Gastrocnemius medialis (tissue), 4 donors: ENCODE measurements around the gene DSCAML1. TPM values are rescaled to one million over a fixed set of nuclear protein-coding genes. Genes with fewer than 3 reads are reported as not detected.
"Not testable (repeated sequence)": the region's sequence is repeated elsewhere in the genome, so short reads cannot be mapped to it uniquely, and the experiment has no call there.

Experiments
- ATAC-seq, 2 donors: fragments of 150-250 bp; one replicate each; pipeline ENCODE4 v1.9.1; 2016
- DNase-seq, 2 donors: peaks; one replicate each; pipeline ENCODE4 v3.0.0-alpha.2; 2019
- H3K27ac ChIP-seq, 4 donors: fragments of 200-600 bp; sonication (generic); 1 replicate in 1 of 4; 2 replicates in 3 of 4; pipeline ENCODE4 v1.5.1; 2016 to 2018; ENCODE audit warnings: mild to moderate bottlenecking in 2 of 4, moderate library complexity in 1 of 4
- H3K27me3 ChIP-seq, 3 donors: fragments of 200-600 bp; sonication (generic) in 2 of 3; 1 replicate in 1 of 3; 2 replicates in 2 of 3; pipeline versions ENCODE4 v1.5.1 to v1.6.0; 2016 to 2019; ENCODE audit warnings: mild to moderate bottlenecking in 1 of 3, moderate library complexity in 1 of 3
- H3K36me3 ChIP-seq, 2 donors: fragments of 200-600 bp; sonication (generic) in 1 of 2; one replicate each; pipeline ENCODE4 v1.5.1; 2017 to 2018
- H3K4me1 ChIP-seq, 2 donors: fragments of 200-600 bp; sonication (generic) in 1 of 2; one replicate each; pipeline ENCODE4 v1.5.1; 2016 to 2017; ENCODE audit warnings: mild to moderate bottlenecking in 2 of 2
- H3K4me3 ChIP-seq, 4 donors: fragments of 200-600 bp; sonication (generic) in 3 of 4; 1 replicate in 1 of 4; 2 replicates in 3 of 4; pipeline ENCODE4 v1.5.1; 2016 to 2019; ENCODE audit warnings: mild to moderate bottlenecking in 2 of 4
- H3K9me3 ChIP-seq, 3 donors: fragments of 200-600 bp; sonication (generic) in 2 of 3; 1 replicate in 1 of 3; 2 replicates in 2 of 3; pipeline ENCODE4 v1.5.1; 2016 to 2019
- POLR2A ChIP-seq, 2 donors: fragments of 450-650 bp; IDR thresholded peaks; one replicate each; pipeline ENCODE4 v1.6.1; 2017; ENCODE audit warnings: antibody characterized with exemption in 2 of 2, mild to moderate bottlenecking in 2 of 2, moderate library complexity in 2 of 2
- in situ Hi-C, 4 donors: fragments of 200-750 bp; cut with MboI; loops; one replicate each; pipeline versions ENCODE4 v1.15.0 to v1.8.0; 2017; ENCODE audit warnings: low sequenced_read_pairs in 4 of 4
- intact Hi-C: fragments of 100-400 bp; cut with DNase I; formaldehyde crosslinking; loops from one replicate; pipeline ENCODE4 v1.15.1; 2023; ENCODE audit warnings: low total_unique reads
- total RNA-seq, 4 donors: library from RNA; depleted of rRNA; stranded (reverse); fragments of >200 nt; gene quantifications; one replicate each; pipeline versions ENCODE4 v1.1.0 to v1.2.3, GENCODE V29; 2016
- TF ChIP-seq, protein P1 (sequence below), 5 experiments: fragments of 450-650 bp in 3 of 5; fragments of 200-600 bp in 2 of 5; sonication (generic) in 2 of 5; IDR thresholded peaks in 4 of 5; conservative IDR thresholded peaks in 1 of 5; 1 replicate in 4 of 5; 2 replicates in 1 of 5; pipeline ENCODE4 v1.5.1; 2016 to 2019; ENCODE audit warnings: antibody characterized with exemption in 5 of 5, mild to moderate bottlenecking in 3 of 5, moderate library complexity in 3 of 5

Gene DSCAML1
- total RNA-seq, 4 donors from 2014 or later: 0.05 to 0.15 (median 0.07) TPM

GRCh38 chr11:117410238-117410637 is 386.8 kb downstream of the DSCAML1 start:
- TF ChIP-seq, protein P1, sequence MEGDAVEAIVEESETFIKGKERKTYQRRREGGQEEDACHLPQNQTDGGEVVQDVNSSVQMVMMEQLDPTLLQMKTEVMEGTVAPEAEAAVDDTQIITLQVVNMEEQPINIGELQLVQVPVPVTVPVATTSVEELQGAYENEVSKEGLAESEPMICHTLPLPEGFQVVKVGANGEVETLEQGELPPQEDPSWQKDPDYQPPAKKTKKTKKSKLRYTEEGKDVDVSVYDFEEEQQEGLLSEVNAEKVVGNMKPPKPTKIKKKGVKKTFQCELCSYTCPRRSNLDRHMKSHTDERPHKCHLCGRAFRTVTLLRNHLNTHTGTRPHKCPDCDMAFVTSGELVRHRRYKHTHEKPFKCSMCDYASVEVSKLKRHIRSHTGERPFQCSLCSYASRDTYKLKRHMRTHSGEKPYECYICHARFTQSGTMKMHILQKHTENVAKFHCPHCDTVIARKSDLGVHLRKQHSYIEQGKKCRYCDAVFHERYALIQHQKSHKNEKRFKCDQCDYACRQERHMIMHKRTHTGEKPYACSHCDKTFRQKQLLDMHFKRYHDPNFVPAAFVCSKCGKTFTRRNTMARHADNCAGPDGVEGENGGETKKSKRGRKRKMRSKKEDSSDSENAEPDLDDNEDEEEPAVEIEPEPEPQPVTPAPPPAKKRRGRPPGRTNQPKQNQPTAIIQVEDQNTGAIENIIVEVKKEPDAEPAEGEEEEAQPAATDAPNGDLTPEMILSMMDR (IDR thresholded peaks at IDR 0.05 in 4 of 5, conservative IDR thresholded peaks at IDR 0.05 in 1 of 5): no peak
- TF ChIP-seq POLR2A (IDR thresholded peaks at IDR 0.05): no peak
- no peak for ATAC-seq
- Histone ChIP-seq H3K36me3 (peaks cover 0 to 21% of the 10 kb centered on the region in 2 donors), H3K4me3 (no peak overlapping the region), H3K9me3 (no peaks in the 10 kb centered on the region), H3K27ac (no peak overlapping the region), H3K4me1 (no peaks in the 10 kb centered on the region), H3K27me3 (no peaks in the 10 kb centered on the region)
- intact Hi-C loops (no loop called here), in situ Hi-C loops (no loop called here)
- no peak for DNase-seq

DNA sequence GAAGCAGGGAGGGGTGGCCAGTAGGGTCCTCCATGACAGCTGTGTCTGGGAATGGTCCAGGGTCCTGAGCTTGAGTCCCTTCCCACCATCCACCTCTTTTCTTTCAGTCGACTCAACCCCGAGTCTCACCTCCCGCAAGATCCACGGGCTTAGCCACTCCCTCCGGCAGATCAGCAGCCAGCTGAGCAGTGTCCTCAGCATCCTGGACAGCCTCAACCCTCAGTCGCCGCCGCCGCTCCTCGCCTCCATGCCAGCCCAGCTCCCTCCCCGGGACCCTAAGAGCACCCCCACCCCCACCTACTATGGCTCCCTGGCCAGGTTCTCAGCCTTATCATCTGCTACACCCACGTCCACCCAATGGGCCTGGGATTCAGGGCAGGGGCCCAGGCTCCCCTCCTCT is 387.5 kb downstream of the DSCAML1 start:
- in situ Hi-C loops: no loop called here
- H3K4me1 ChIP-seq: no peaks in the 10 kb centered on the region
- no peak overlapping the region for H3K4me3 ChIP-seq
- intact Hi-C loops: no loop called here
- ATAC-seq (no peak), DNase-seq (no peak)
- no peak overlapping the region for H3K27ac ChIP-seq
- no peaks in the 10 kb centered on the region for H3K27me3 ChIP-seq
- TF ChIP-seq, protein P1 (IDR thresholded peaks at IDR 0.05 in 4 of 5, conservative IDR thresholded peaks at IDR 0.05 in 1 of 5): no peak
- no peak for TF ChIP-seq POLR2A (IDR thresholded peaks at IDR 0.05)
- H3K9me3 ChIP-seq: no peaks in the 10 kb centered on the region
- H3K36me3 ChIP-seq: peaks cover 0 to 28% of the 10 kb centered on the region in 2 donors

- no peaks in the 10 kb centered on the region for H3K4me1 ChIP-seq
- intact Hi-C loops (no loop called here), in situ Hi-C loops (no loop called here)
- H3K4me3 ChIP-seq: no peak overlapping the region
- no peak overlapping the region for H3K27ac ChIP-seq
- DNase-seq (no peak), ATAC-seq (no peak)
- peaks cover 0 to 31% of the 10 kb centered on the region in 2 donors for H3K36me3 ChIP-seq
- no peaks in the 10 kb centered on the region for H3K9me3 ChIP-seq
- H3K27me3 ChIP-seq: no peaks in the 10 kb centered on the region
- no peak for TF ChIP-seq POLR2A (IDR thresholded peaks at IDR 0.05)
- TF ChIP-seq, protein P1 (IDR thresholded peaks at IDR 0.05 in 4 of 5, conservative IDR thresholded peaks at IDR 0.05 in 1 of 5): no peak
Observed at GRCh38 chr11:117408356-117408755, 388.7 kb downstream of the DSCAML1 start.

DNA sequence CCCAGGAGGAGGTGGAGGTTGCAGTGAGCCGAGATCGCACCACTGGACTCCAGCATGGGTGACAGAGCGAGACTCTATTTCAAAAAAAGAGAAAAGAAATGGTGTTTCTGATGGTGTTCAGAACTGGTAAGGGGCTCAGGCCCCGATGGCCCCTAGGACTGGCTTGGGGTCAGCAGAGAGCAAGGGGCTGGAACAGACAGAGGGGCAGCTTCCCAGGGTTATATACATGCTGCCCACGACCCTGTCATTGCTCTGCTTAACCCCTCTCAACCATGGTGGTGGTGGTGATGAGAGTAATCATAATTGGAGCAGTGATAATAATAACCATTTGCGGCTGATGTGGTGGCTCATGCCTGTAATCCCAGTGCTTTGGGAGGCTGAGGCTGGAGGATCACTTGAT is 390.0 kb downstream of the DSCAML1 start:
- DNase-seq (no peak), ATAC-seq (no peak)
- Histone ChIP-seq H3K9me3 (no peaks in the 10 kb centered on the region), H3K27ac (no peak overlapping the region), H3K27me3 (no peaks in the 10 kb centered on the region), H3K4me1 (no peaks in the 10 kb centered on the region), H3K36me3 (peaks cover 0 to 31% of the 10 kb centered on the region in 2 donors), H3K4me3 (no peak overlapping the region)
- in situ Hi-C loops (no loop called here), intact Hi-C loops (no loop called here)
- TF ChIP-seq POLR2A (IDR thresholded peaks at IDR 0.05): no peak
- TF ChIP-seq, protein P1 (IDR thresholded peaks at IDR 0.05 in 4 of 5, conservative IDR thresholded peaks at IDR 0.05 in 1 of 5): no peak

GRCh38 chr11:117405898-117406297 is 391.1 kb downstream of the DSCAML1 start:
- in situ Hi-C loops, H3K27ac ChIP-seq, DNase-seq, ATAC-seq, intact Hi-C loops, H3K4me3 ChIP-seq, H3K4me1 ChIP-seq, H3K9me3 ChIP-seq, H3K27me3 ChIP-seq: not testable (repeated sequence)
- H3K36me3 ChIP-seq: peaks cover 0 to 31% of the 10 kb centered on the region in 2 donors

DNA sequence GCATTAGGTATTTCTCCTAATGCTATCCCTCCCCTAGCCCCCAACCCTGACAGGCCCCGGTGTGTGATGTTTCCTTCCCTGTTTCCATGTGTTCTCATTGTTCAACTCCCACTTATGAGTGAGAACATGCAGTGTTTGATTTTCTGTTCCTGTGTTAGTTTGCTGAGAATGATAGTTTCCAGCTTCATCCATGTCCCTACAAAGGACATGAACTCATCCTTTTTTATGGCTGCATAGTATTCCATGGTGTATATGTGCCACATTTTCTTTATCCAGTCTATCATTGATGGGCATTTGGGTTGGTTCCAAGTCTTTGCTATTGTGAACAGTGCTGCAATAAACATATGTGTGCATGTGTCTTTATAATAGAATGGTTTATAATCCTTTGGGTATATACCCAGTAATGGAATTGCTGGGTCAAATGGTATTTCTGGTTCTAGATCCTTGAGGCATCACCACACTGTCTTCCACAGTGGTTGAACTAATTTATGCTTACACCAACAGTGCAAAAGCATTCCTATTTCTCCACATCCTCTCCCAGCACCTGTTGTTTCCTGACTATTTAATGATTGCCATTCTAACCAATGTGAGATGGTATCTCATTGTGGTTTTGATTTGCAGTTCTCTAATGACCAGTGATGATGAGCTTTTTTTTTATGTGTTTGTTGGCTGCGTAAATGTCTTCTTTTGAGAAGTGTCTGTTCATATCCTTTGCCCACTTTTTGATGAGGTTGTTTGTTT is 397.7 kb downstream of the DSCAML1 start:
- H3K36me3 ChIP-seq: peaks cover 0 to 35% of the 10 kb centered on the region in 2 donors
- H3K9me3 ChIP-seq, ATAC-seq, intact Hi-C loops, H3K27ac ChIP-seq, DNase-seq, H3K4me3 ChIP-seq, H3K4me1 ChIP-seq, H3K27me3 ChIP-seq, in situ Hi-C loops: not testable (repeated sequence)

DNA sequence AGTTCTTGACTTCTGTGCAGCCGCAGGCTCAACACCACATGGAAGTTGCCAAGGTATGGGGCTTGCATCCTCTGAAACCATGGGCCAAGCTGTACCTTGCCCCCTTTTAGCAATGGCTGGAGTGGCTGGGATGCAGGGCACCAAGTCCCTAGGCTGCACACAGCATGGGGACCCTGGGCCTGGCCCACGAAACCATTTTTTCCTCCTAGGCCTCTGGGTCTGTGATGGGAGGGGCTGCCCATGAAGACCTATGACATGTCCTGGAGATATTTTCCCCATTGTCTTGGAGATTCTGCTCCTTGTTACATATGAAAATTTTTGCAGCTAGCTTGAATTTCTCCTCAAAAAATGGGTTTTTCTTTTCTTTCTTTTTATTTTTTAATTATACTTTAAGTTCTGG is 398.4 kb downstream of the DSCAML1 start:
- intact Hi-C loops, H3K4me1 ChIP-seq, ATAC-seq, H3K27me3 ChIP-seq, DNase-seq, H3K27ac ChIP-seq, H3K4me3 ChIP-seq, in situ Hi-C loops, H3K9me3 ChIP-seq: not testable (repeated sequence)
- peaks cover 0 to 40% of the 10 kb centered on the region in 2 donors for H3K36me3 ChIP-seq
